Effector memory CD4-positive, alpha-beta T cell (primary cell): ENCODE measurements around the gene LIF.

Source experiments
- DNase-seq, 3 donors: peaks; one replicate each; pipeline ENCODE4 v3.0.0-alpha.2; 2020
- H3K27ac ChIP-seq: 2 replicates; pipeline ENCODE4 v1.7.0; 2013; ENCODE audit warnings: mild to moderate bottlenecking, low read length, moderate library complexity; ENCODE audit not compliant: insufficient read depth, poor library complexity, severe bottlenecking
- H3K27me3 ChIP-seq: replicated peaks from 2 replicates; pipeline ENCODE4 v1.7.0; 2013; ENCODE audit warnings: mild to moderate bottlenecking, low read length; ENCODE audit not compliant: insufficient read depth, control insufficient read depth, poor library complexity, severe bottlenecking
- H3K36me3 ChIP-seq: 2 replicates; pipeline ENCODE4 v1.7.0; 2013; ENCODE audit warnings: mild to moderate bottlenecking, low read length, moderate library complexity; ENCODE audit not compliant: control insufficient read depth, insufficient read depth
- H3K4me1 ChIP-seq: 2 replicates; pipeline ENCODE4 v1.7.0; 2013; ENCODE audit warnings: low read length, mild to moderate bottlenecking; ENCODE audit not compliant: control insufficient read depth, insufficient read depth, poor library complexity, severe bottlenecking
- H3K4me3 ChIP-seq: 2 replicates; pipeline ENCODE4 v1.7.0; 2013; ENCODE audit warnings: low read length, low read depth, mild to moderate bottlenecking; ENCODE audit not compliant: insufficient read depth, poor library complexity, severe bottlenecking
- H3K9me3 ChIP-seq: 2 replicates; pipeline ENCODE4 v1.7.0; 2013; ENCODE audit warnings: mild to moderate bottlenecking, low read length, moderate library complexity; ENCODE audit not compliant: control insufficient read depth

The LIF gene

GRCh38 chr22:30273711-30274436 is 27.3 kb upstream of the LIF start:
- Histone ChIP-seq H3K36me3 (no peaks in the 10 kb centered on the region), H3K4me3 (no peak overlapping the region), H3K4me1 (peaks cover 15% of the 10 kb centered on the region), H3K27ac (no peak overlapping the region), H3K27me3 (no peaks in the 10 kb centered on the region), H3K9me3 (no peaks in the 10 kb centered on the region)
- no peak for DNase-seq

GRCh38 chr22:30272781-30273601 is 26.4 kb upstream of the LIF start:
- no peak for DNase-seq
- H3K27ac ChIP-seq = no peak overlapping the region
- H3K4me1 ChIP-seq = peaks cover 16% of the 10 kb centered on the region
- no peaks in the 10 kb centered on the region for H3K9me3 ChIP-seq
- no peaks in the 10 kb centered on the region for H3K27me3 ChIP-seq
- no peak overlapping the region for H3K4me3 ChIP-seq
- no peaks in the 10 kb centered on the region for H3K36me3 ChIP-seq

- no peaks in the 10 kb centered on the region for H3K9me3 ChIP-seq
- H3K36me3 ChIP-seq = no peaks in the 10 kb centered on the region
- no peak overlapping the region for H3K4me3 ChIP-seq
- H3K27ac ChIP-seq = no peak overlapping the region
- H3K4me1 ChIP-seq = peaks cover 29% of the 10 kb centered on the region
- no peak for DNase-seq
- H3K27me3 ChIP-seq = no peaks in the 10 kb centered on the region
These were observed 24.3 kb upstream of the LIF start for GRCh38 chr22:30270832-30271231.

- H3K36me3 ChIP-seq = peaks cover 5% of the 10 kb centered on the region
- peak overlapping the region; percentile 95 for H3K27ac ChIP-seq
- H3K27me3 ChIP-seq = no peaks in the 10 kb centered on the region
- H3K9me3 ChIP-seq = no peaks in the 10 kb centered on the region
- DNase-seq = no peak
- peaks cover 44% of the 10 kb centered on the region for H3K4me1 ChIP-seq
- no peak overlapping the region for H3K4me3 ChIP-seq
These were observed 21.8 kb upstream of the LIF start for GRCh38 chr22:30268331-30268730.

- Histone ChIP-seq H3K36me3 (peaks cover 5% of the 10 kb centered on the region), H3K4me3 (peak overlapping the region; percentile 67), H3K4me1 (peaks cover 51% of the 10 kb centered on the region), H3K9me3 (no peaks in the 10 kb centered on the region), H3K27ac (peak overlapping the region; percentile 95), H3K27me3 (no peaks in the 10 kb centered on the region)
- DNase-seq = peak; percentile 25 to 54 (median 40)
These were observed 21.1 kb upstream of the LIF start for GRCh38 chr22:30267382-30268302.

- Histone ChIP-seq H3K9me3 (no peaks in the 10 kb centered on the region), H3K27me3 (no peaks in the 10 kb centered on the region), H3K27ac (peak within 1 kb of the TSS; percentile 95), H3K36me3 (peaks cover 5% of the 10 kb centered on the region), H3K4me1 (peaks cover 56% of the 10 kb centered on the region), H3K4me3 (peak within 1 kb of the TSS; percentile 67)
- peak; percentile 52 to 66 (median 55) for DNase-seq
These were observed 20.2 kb upstream of the LIF start, which contains the start of gene OSM for GRCh38 chr22:30266445-30267381. Gene OSM (minus strand): TSS chr22:30266851. CDS start chr22:30266799, 52 bp downstream.

- DNase-seq = peak; percentile 72 to 79 (median 74)
- Histone ChIP-seq H3K27ac (peak overlapping the region; percentile 95), H3K4me3 (peak overlapping the region; percentile 67), H3K9me3 (no peaks in the 10 kb centered on the region), H3K4me1 (peaks cover 56% of the 10 kb centered on the region), H3K27me3 (no peaks in the 10 kb centered on the region), H3K36me3 (peaks cover 5% of the 10 kb centered on the region)
These were observed 19.4 kb upstream of the LIF start for GRCh38 chr22:30265823-30266444.

GRCh38 chr22:30265131-30265720 is 18.7 kb upstream of the LIF start:
- Histone ChIP-seq H3K9me3 (no peaks in the 10 kb centered on the region), H3K27me3 (no peaks in the 10 kb centered on the region), H3K36me3 (peaks cover 5% of the 10 kb centered on the region), H3K27ac (peak overlapping the region; percentile 95), H3K4me1 (peaks cover 56% of the 10 kb centered on the region), H3K4me3 (peak overlapping the region; percentile 67)
- DNase-seq = no peak
